Mesenchymal stem cell (in vitro differentiated cells and primary cell): ENCODE measurements around the gene ASCC2.
"Not testable (repeated sequence)": the region's sequence is repeated elsewhere in the genome, so short reads cannot be mapped to it uniquely, and the experiment has no call there.

Experiments used
- DNase-seq: peaks from one replicate; pipeline ENCODE4 v3.0.0-alpha.2; 2013
- H2AFZ ChIP-seq: one replicate; pipeline ENCODE4 v1.6.1; 2013; ENCODE audit warnings: low read depth, mild to moderate bottlenecking, control low read depth, inconsistent platforms, low read length, moderate library complexity
- H2AK5ac ChIP-seq: 2 replicates; pipeline ENCODE4 v1.6.1; 2013; ENCODE audit warnings: low read length, moderate library complexity, mild to moderate bottlenecking, inconsistent platforms; ENCODE audit not compliant: severe bottlenecking
- H2BK120ac ChIP-seq: one replicate; pipeline ENCODE4 v1.6.1; 2013; ENCODE audit warnings: low read depth, mild to moderate bottlenecking, inconsistent platforms, low read length, moderate library complexity
- H2BK12ac ChIP-seq, 2 experiments: one replicate each; pipeline ENCODE4 v1.6.1; 2013; ENCODE audit warnings: inconsistent platforms in 2 of 2, low read length in 2 of 2, mild to moderate bottlenecking in 2 of 2, moderate library complexity in 2 of 2, control low read depth in 1 of 2
- H2BK15ac ChIP-seq: one replicate; pipeline ENCODE4 v1.6.1; 2013; ENCODE audit warnings: mild to moderate bottlenecking, low read depth, inconsistent platforms; ENCODE audit not compliant: poor library complexity, severe bottlenecking
- H2BK5ac ChIP-seq: 2 replicates; pipeline ENCODE4 v1.6.1; 2013; ENCODE audit warnings: low read depth, mild to moderate bottlenecking, low read length, control low read depth, inconsistent platforms; ENCODE audit not compliant: poor library complexity, severe bottlenecking
- H3K14ac ChIP-seq, 2 experiments: one replicate each; pipeline ENCODE4 v1.6.1; 2013; ENCODE audit warnings: inconsistent platforms in 2 of 2, low read length in 2 of 2, control low read depth in 1 of 2, mild to moderate bottlenecking in 1 of 2, moderate library complexity in 1 of 2
- H3K18ac ChIP-seq, 2 experiments: one replicate each; pipeline ENCODE4 v1.6.1; 2013; ENCODE audit warnings: inconsistent platforms in 2 of 2, low read length in 2 of 2, control low read depth in 1 of 2, low read depth in 1 of 2, mild to moderate bottlenecking in 1 of 2
- H3K23ac ChIP-seq, 2 experiments: one replicate each; pipeline ENCODE4 v1.6.1; 2013; ENCODE audit warnings: inconsistent platforms in 2 of 2, low read length in 2 of 2, mild to moderate bottlenecking in 2 of 2, moderate library complexity in 2 of 2, control low read depth in 1 of 2
- H3K27ac ChIP-seq: 2 replicates; pipeline ENCODE4 v1.5.1; 2013; ENCODE audit warnings: mild to moderate bottlenecking, moderate library complexity, low read length, control low read depth, inconsistent platforms; ENCODE audit not compliant: poor library complexity, severe bottlenecking
- H3K27me3 ChIP-seq, 2 experiments: 2 replicates each; pipeline versions ENCODE4 v1.6.1 to v1.7.0; 2013; ENCODE audit warnings: low read length in 2 of 2, mild to moderate bottlenecking in 2 of 2, moderate library complexity in 2 of 2, control low read depth in 1 of 2, inconsistent platforms in 1 of 2; ENCODE audit not compliant: control insufficient read depth in 1 of 2, insufficient read depth in 1 of 2
- H3K36me3 ChIP-seq, 2 experiments: 2 replicates each; pipeline versions ENCODE4 v1.6.1 to v1.7.0; 2013; ENCODE audit warnings: low read length in 2 of 2, control low read depth in 1 of 2, inconsistent platforms in 1 of 2, low read depth in 1 of 2, mild to moderate bottlenecking in 1 of 2; ENCODE audit not compliant: insufficient read depth in 2 of 2, control insufficient read depth in 1 of 2
- H3K4ac ChIP-seq, 2 experiments: one replicate each; pipeline ENCODE4 v1.6.1; 2013; ENCODE audit warnings: inconsistent platforms in 2 of 2, low read length in 2 of 2, mild to moderate bottlenecking in 2 of 2, moderate library complexity in 2 of 2, control low read depth in 1 of 2, low read depth in 1 of 2
- H3K4me1 ChIP-seq: 2 replicates; pipeline ENCODE4 v1.6.1; 2013; ENCODE audit warnings: low read depth, low read length, control low read depth; ENCODE audit not compliant: control insufficient read depth, insufficient read depth
- H3K4me2 ChIP-seq: 2 replicates; pipeline ENCODE4 v1.6.1; 2013; ENCODE audit warnings: low read length, mild to moderate bottlenecking, inconsistent platforms; ENCODE audit not compliant: poor library complexity, severe bottlenecking
- H3K4me3 ChIP-seq, 2 experiments: 2 replicates each; pipeline versions ENCODE4 v1.5.1 to v1.7.0; 2013; ENCODE audit warnings: low read length in 2 of 2, mild to moderate bottlenecking in 2 of 2, control low read depth in 1 of 2, low read depth in 1 of 2; ENCODE audit not compliant: insufficient read depth in 1 of 2
- H3K79me1 ChIP-seq: replicated peaks from 2 replicates; pipeline ENCODE4 v1.6.1; 2013; ENCODE audit warnings: mild to moderate bottlenecking, control low read depth, low read length, inconsistent platforms; ENCODE audit not compliant: poor library complexity, severe bottlenecking
- H3K9ac ChIP-seq: 2 replicates; pipeline ENCODE4 v1.7.0; 2013; ENCODE audit warnings: mild to moderate bottlenecking, low read length, moderate library complexity
- H3K9me3 ChIP-seq: 2 replicates; pipeline ENCODE4 v1.7.0; 2013; ENCODE audit warnings: mild to moderate bottlenecking, low read length; ENCODE audit not compliant: control insufficient read depth
- H4K8ac ChIP-seq: one replicate; pipeline ENCODE4 v1.6.1; 2013; ENCODE audit warnings: inconsistent platforms, mild to moderate bottlenecking, low read length, moderate library complexity
- H4K91ac ChIP-seq: one replicate; pipeline ENCODE4 v1.6.1; 2013; ENCODE audit warnings: mild to moderate bottlenecking, low read length, inconsistent platforms
- WGBS: methylation state at CpG from one replicate; pipeline ENCODE4 v1.1.7; 2013; ENCODE audit warnings: mixed read lengths; 5-methylcytosine and 5-hydroxymethylcytosine counted together

Gene ASCC2

GRCh38 chr22:29830585-29830984 lies 7.5 kb downstream of the ASCC2 start:
- WGBS = 96% methylated on average over 8 of the region's 8 CpGs
- Histone ChIP-seq H3K9me3 (no peaks in the 10 kb centered on the region), H2BK12ac (no peak overlapping the region), H4K8ac (no peak overlapping the region), H3K27ac (no peak overlapping the region), H3K27me3 (no peaks in the 10 kb centered on the region), H3K9ac (no peak overlapping the region), H3K4me1 (no peaks in the 10 kb centered on the region), H3K4me3 (no peak overlapping the region), H3K4me2 (no peak overlapping the region), H2AFZ (no peak overlapping the region), H4K91ac (no peak overlapping the region), H2BK120ac (no peak overlapping the region), H3K4ac (no peak overlapping the region), H3K79me1 (peaks cover 41% of the 10 kb centered on the region), H2AK5ac (no peak overlapping the region), H3K23ac (no peak overlapping the region), H2BK5ac (no peak overlapping the region), H3K36me3 (peaks cover 26 to 53% of the 10 kb centered on the region in 2 experiments), H3K14ac (no peak overlapping the region), H3K18ac (no peak overlapping the region), H2BK15ac (no peak overlapping the region)
- DNase-seq = no peak

- Histone ChIP-seq H3K36me3 (peaks cover 41 to 60% of the 10 kb centered on the region in 2 experiments), H3K9ac (peak overlapping the region; percentile 22), H3K79me1 (peaks cover 30% of the 10 kb centered on the region), H2AK5ac (peak overlapping the region; percentile 47)
- not testable (repeated sequence) for H2BK120ac ChIP-seq, H3K14ac ChIP-seq, H3K23ac ChIP-seq, H3K27ac ChIP-seq, H2BK12ac ChIP-seq, H3K18ac ChIP-seq, H3K4me1 ChIP-seq, H3K27me3 ChIP-seq, H2AFZ ChIP-seq, H3K9me3 ChIP-seq, H3K4me2 ChIP-seq, H3K4me3 ChIP-seq, H2BK5ac ChIP-seq, H2BK15ac ChIP-seq, H4K8ac ChIP-seq, H4K91ac ChIP-seq, H3K4ac ChIP-seq
- DNase-seq = peak; percentile 46
- WGBS = 53% methylated on average over 1 of the region's 1 CpG
Measured at GRCh38 chr22:29827726-29828125, 10.3 kb downstream of the ASCC2 start.

DNA sequence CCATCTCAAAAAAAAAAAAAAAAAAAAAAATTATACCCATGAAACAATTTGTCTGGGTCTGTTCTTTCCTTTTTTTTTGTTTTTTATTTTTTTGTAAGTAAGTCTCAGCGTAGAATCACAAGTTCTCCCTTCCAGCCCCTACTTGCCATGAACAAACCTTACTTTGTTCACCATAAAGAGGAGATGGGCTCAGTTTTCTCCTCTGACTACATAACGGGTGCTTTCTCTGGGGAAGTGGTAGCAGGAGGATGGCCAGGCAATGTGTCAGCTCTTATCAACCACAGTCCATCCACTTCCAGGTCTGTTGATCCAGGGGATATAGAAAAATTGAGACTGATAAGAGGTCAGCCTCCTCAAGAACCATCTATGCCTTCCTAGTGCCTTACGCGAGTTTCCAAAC lies 11.0 kb downstream of the ASCC2 start:
- DNase-seq = no peak

DNA sequence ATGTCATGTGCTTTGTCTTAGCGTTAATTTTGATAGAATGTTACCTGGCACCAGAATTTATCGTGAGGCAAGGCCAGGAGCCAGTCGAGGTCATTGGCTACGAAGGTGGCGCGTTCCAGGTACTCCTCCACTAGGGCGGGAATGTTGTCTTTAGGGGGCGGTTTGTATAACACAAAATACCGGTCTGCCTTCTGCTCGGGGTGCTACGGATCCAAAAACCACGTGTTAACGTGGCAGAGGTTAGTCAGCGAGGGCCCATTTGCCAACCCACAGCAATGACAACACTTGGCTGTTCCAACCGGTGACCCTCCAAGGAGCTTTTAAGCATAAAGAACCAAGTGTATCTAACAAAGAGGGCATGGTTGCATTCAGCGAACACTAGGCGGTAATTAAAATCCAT lies 12.5 kb downstream of the ASCC2 start:
- no peak overlapping the region for H2BK5ac ChIP-seq
- H2BK12ac ChIP-seq = no peak overlapping the region
- no peak overlapping the region for H3K18ac ChIP-seq
- H3K4ac ChIP-seq = no peak overlapping the region
- peaks cover 34 to 61% of the 10 kb centered on the region in 2 experiments for H3K36me3 ChIP-seq
- no peak overlapping the region for H3K9ac ChIP-seq
- H3K27ac ChIP-seq = no peak overlapping the region
- no peaks in the 10 kb centered on the region for H3K4me1 ChIP-seq
- no peak overlapping the region for H2BK15ac ChIP-seq
- H2AFZ ChIP-seq = no peak overlapping the region
- WGBS = 95% methylated on average over 17 of the region's 17 CpGs
- no peak overlapping the region for H3K23ac ChIP-seq
- H3K79me1 ChIP-seq = peaks cover 19% of the 10 kb centered on the region
- no peak overlapping the region for H2BK120ac ChIP-seq
- H4K91ac ChIP-seq = no peak overlapping the region
- H3K4me3 ChIP-seq = no peak overlapping the region
- no peak overlapping the region for H3K4me2 ChIP-seq
- no peak overlapping the region for H3K14ac ChIP-seq
- H3K9me3 ChIP-seq = no peaks in the 10 kb centered on the region
- H3K27me3 ChIP-seq = no peaks in the 10 kb centered on the region
- DNase-seq = no peak
- no peak overlapping the region for H2AK5ac ChIP-seq
- no peak overlapping the region for H4K8ac ChIP-seq

More for the DNA sequence above, 11.0 kb downstream of the ASCC2 start:
- no peak overlapping the region for H2BK120ac ChIP-seq
- no peak overlapping the region for H3K27ac ChIP-seq
- no peak overlapping the region for H2BK15ac ChIP-seq
- peaks cover 42 to 63% of the 10 kb centered on the region in 2 experiments for H3K36me3 ChIP-seq
- no peak overlapping the region for H4K91ac ChIP-seq
- H3K4me2 ChIP-seq = no peak overlapping the region
- no peak overlapping the region for H3K18ac ChIP-seq
- H2AFZ ChIP-seq = no peak overlapping the region
- H3K14ac ChIP-seq = no peak overlapping the region
- no peak overlapping the region for H2AK5ac ChIP-seq
- peak overlapping the region; percentile 22 for H3K9ac ChIP-seq
- H3K79me1 ChIP-seq = peaks cover 28% of the 10 kb centered on the region
- no peaks in the 10 kb centered on the region for H3K9me3 ChIP-seq
- H3K4me1 ChIP-seq = no peaks in the 10 kb centered on the region
- H3K23ac ChIP-seq = no peak overlapping the region
- H3K4ac ChIP-seq = no peak overlapping the region
- no peak overlapping the region for H2BK5ac ChIP-seq
- no peaks in the 10 kb centered on the region for H3K27me3 ChIP-seq
- H4K8ac ChIP-seq = no peak overlapping the region
- 90% methylated on average over 2 of the region's 4 CpGs for WGBS
- no peak overlapping the region for H2BK12ac ChIP-seq
- H3K4me3 ChIP-seq = no peak overlapping the region
